ENCODE data around the gene THOC1. TPM values are rescaled to one million over a fixed set of nuclear protein-coding genes. Genes with fewer than 3 reads are reported as not detected.

THOC1 gene
- total RNA-seq, 1 experiment from 2014 or later = 33.3 TPM

- Histone ChIP-seq H3K9me3 (ENCODE audit: control insufficient read depth, insufficient read depth, low read depth, low read length) (no peaks in the 10 kb centered on the region), H3K27me3 (ENCODE audit: control insufficient read depth, insufficient read depth, low read length) (peaks cover 10% of the 10 kb centered on the region), H3K4me3 (ENCODE audit: low read depth in 2 of 2, low read length in 2 of 2) (no peak overlapping the region), H3K4me1 (ENCODE audit: control insufficient read depth, insufficient read depth, low read length) (no peaks in the 10 kb centered on the region), H3K27ac (ENCODE audit: low read length) (no peak overlapping the region), H3K36me3 (ENCODE audit: control insufficient read depth, insufficient read depth, low read length) (no peaks in the 10 kb centered on the region)
- DNase-seq (ENCODE audit: low read depth, low spot score) = no peak
- in situ Hi-C loops (cut with HindIII; ENCODE audit: low pct_unique_long_range_greater_than_20kb, low sequenced_read_pairs) (no loop called here), intact Hi-C loops (cut with micrococcal nuclease; ENCODE audit: unreplicated experiment) (loop anchor here (2.0 kb wide), 1 partner anchor 331 kb away; no protein-coding TSS in a partner anchor)
- POLR2A ChIA-PET = no interaction called here
- TF ChIP-seq TCF7L2 (IDR thresholded peaks at IDR 0.05; ENCODE audit: low read depth, low read length) = no peak
- TF ChIP-seq POLR2AphosphoS5 (IDR thresholded peaks at IDR 0.05; ENCODE audit: low read depth, low read length) = no peak
- TF ChIP-seq, protein P1, sequence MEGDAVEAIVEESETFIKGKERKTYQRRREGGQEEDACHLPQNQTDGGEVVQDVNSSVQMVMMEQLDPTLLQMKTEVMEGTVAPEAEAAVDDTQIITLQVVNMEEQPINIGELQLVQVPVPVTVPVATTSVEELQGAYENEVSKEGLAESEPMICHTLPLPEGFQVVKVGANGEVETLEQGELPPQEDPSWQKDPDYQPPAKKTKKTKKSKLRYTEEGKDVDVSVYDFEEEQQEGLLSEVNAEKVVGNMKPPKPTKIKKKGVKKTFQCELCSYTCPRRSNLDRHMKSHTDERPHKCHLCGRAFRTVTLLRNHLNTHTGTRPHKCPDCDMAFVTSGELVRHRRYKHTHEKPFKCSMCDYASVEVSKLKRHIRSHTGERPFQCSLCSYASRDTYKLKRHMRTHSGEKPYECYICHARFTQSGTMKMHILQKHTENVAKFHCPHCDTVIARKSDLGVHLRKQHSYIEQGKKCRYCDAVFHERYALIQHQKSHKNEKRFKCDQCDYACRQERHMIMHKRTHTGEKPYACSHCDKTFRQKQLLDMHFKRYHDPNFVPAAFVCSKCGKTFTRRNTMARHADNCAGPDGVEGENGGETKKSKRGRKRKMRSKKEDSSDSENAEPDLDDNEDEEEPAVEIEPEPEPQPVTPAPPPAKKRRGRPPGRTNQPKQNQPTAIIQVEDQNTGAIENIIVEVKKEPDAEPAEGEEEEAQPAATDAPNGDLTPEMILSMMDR (IDR thresholded peaks at IDR 0.05) = no peak
- no peak for TF ChIP-seq SIN3A (IDR thresholded peaks at IDR 0.05; ENCODE audit: borderline replicate concordance, insufficient read depth, low read depth, low read length)
- TF ChIP-seq, protein P2, sequence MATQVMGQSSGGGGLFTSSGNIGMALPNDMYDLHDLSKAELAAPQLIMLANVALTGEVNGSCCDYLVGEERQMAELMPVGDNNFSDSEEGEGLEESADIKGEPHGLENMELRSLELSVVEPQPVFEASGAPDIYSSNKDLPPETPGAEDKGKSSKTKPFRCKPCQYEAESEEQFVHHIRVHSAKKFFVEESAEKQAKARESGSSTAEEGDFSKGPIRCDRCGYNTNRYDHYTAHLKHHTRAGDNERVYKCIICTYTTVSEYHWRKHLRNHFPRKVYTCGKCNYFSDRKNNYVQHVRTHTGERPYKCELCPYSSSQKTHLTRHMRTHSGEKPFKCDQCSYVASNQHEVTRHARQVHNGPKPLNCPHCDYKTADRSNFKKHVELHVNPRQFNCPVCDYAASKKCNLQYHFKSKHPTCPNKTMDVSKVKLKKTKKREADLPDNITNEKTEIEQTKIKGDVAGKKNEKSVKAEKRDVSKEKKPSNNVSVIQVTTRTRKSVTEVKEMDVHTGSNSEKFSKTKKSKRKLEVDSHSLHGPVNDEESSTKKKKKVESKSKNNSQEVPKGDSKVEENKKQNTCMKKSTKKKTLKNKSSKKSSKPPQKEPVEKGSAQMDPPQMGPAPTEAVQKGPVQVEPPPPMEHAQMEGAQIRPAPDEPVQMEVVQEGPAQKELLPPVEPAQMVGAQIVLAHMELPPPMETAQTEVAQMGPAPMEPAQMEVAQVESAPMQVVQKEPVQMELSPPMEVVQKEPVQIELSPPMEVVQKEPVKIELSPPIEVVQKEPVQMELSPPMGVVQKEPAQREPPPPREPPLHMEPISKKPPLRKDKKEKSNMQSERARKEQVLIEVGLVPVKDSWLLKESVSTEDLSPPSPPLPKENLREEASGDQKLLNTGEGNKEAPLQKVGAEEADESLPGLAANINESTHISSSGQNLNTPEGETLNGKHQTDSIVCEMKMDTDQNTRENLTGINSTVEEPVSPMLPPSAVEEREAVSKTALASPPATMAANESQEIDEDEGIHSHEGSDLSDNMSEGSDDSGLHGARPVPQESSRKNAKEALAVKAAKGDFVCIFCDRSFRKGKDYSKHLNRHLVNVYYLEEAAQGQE (IDR thresholded peaks at IDR 0.05; ENCODE audit: insufficient read depth in 1 of 2, low read depth in 2 of 2, low read length in 1 of 2) = no peak
- CTCF ChIA-PET = no interaction called here
- BruUV-seq (replicated peaks) = no TSS peak
- ATAC-seq = no peak
Measured at GRCh38 chr18:285817-286216, 18.0 kb upstream of the THOC1 start.

- H3K27me3 ChIP-seq (ENCODE audit: control insufficient read depth, insufficient read depth, low read length) = no peaks in the 10 kb centered on the region; the same call in 1 of the 2 replicates
- no peaks in the 10 kb centered on the region for H3K36me3 ChIP-seq (ENCODE audit: control insufficient read depth, insufficient read depth, low read length)
- H3K4me1 ChIP-seq (ENCODE audit: control insufficient read depth, insufficient read depth, low read length) = no peaks in the 10 kb centered on the region
- in situ Hi-C loops (cut with HindIII; ENCODE audit: low pct_unique_long_range_greater_than_20kb, low sequenced_read_pairs) = no loop called here
- BruUV-seq (replicated peaks) = no TSS peak
- H3K9me3 ChIP-seq (ENCODE audit: control insufficient read depth, insufficient read depth, low read depth, low read length) = no peaks in the 10 kb centered on the region
- TF ChIP-seq SIN3A (IDR thresholded peaks at IDR 0.05; ENCODE audit: borderline replicate concordance, insufficient read depth, low read depth, low read length) = no peak
- TF ChIP-seq, protein P1 (IDR thresholded peaks at IDR 0.05) = no peak
- TF ChIP-seq, protein P2 (IDR thresholded peaks at IDR 0.05; ENCODE audit: insufficient read depth in 1 of 2, low read depth in 2 of 2, low read length in 1 of 2) = no peak
- TF ChIP-seq POLR2AphosphoS5 (IDR thresholded peaks at IDR 0.05; ENCODE audit: low read depth, low read length) = no peak
- no peak for TF ChIP-seq TCF7L2 (IDR thresholded peaks at IDR 0.05; ENCODE audit: low read depth, low read length)
- ChIA-PET CTCF (no interaction called here), POLR2A (no interaction called here)
- no peak for ATAC-seq
- H3K27ac ChIP-seq (ENCODE audit: low read length) = no peak overlapping the region
- intact Hi-C loops (cut with micrococcal nuclease; ENCODE audit: unreplicated experiment) = no loop called here
- no peak overlapping the region for H3K4me3 ChIP-seq (ENCODE audit: low read depth in 2 of 2, low read length in 2 of 2)
- no peak for DNase-seq (ENCODE audit: low read depth, low spot score)
Measured at GRCh38 chr18:275486-275885, 7.6 kb upstream of the THOC1 start.

Data from Panc1 (cell line).